ENCODE data around the gene DLG5.

DLG5 gene

GRCh38 chr10:77793831-77794230, 132.7 kb downstream of the DLG5 start:
- H3K4me2 ChIP-seq (ENCODE audit: low read length, poor library complexity, severe bottlenecking) = no peak overlapping the region
- no peak overlapping the region for H3K9ac ChIP-seq (ENCODE audit: low read length)
- no peaks in the 10 kb centered on the region for H3K9me3 ChIP-seq (ENCODE audit: control insufficient read depth, low read length)
- H2AFZ ChIP-seq (ENCODE audit: low read depth, low read length) = no peak overlapping the region
- no peak overlapping the region for H2BK15ac ChIP-seq (ENCODE audit: low read depth, poor library complexity, severe bottlenecking)
- WGBS = over 99% methylated on average over 7 of the region's 7 CpGs
- DNase-seq = no peak
- no peak overlapping the region for H2BK5ac ChIP-seq (ENCODE audit: low read depth, low read length, poor library complexity, severe bottlenecking)
- H3K18ac ChIP-seq (ENCODE audit: low read depth in 1 of 2, low read length in 2 of 2) = no peak overlapping the region
- no peak overlapping the region for H4K8ac ChIP-seq (ENCODE audit: low read length)
- no peak overlapping the region for H4K91ac ChIP-seq (ENCODE audit: low read length)
- no peaks in the 10 kb centered on the region for H3K27me3 ChIP-seq (ENCODE audit: control insufficient read depth in 1 of 2, insufficient read depth in 1 of 2, low read length in 2 of 2)
- no peak overlapping the region for H2BK120ac ChIP-seq (ENCODE audit: low read depth, low read length)
- no peak overlapping the region for H2BK12ac ChIP-seq (ENCODE audit: low read length in 2 of 2)
- H3K79me1 ChIP-seq (replicated peaks; ENCODE audit: low read length, poor library complexity, severe bottlenecking) = peaks cover 22% of the 10 kb centered on the region
- H3K4ac ChIP-seq (ENCODE audit: low read depth in 1 of 2, low read length in 2 of 2) = no peak overlapping the region
- H3K27ac ChIP-seq (ENCODE audit: low read length, poor library complexity, severe bottlenecking) = no peak overlapping the region
- H3K14ac ChIP-seq (ENCODE audit: low read length in 2 of 2) = no peak overlapping the region
- peaks cover 79 to 95% of the 10 kb centered on the region in 2 experiments for H3K36me3 ChIP-seq (ENCODE audit: control insufficient read depth in 1 of 2, insufficient read depth in 2 of 2, low read depth in 1 of 2, low read length in 2 of 2)
- no peak overlapping the region for H3K4me3 ChIP-seq (ENCODE audit: insufficient read depth in 1 of 2, low read depth in 1 of 2, low read length in 2 of 2)
- no peak overlapping the region for H2AK5ac ChIP-seq (ENCODE audit: low read length, severe bottlenecking)
- H3K4me1 ChIP-seq (ENCODE audit: control insufficient read depth, insufficient read depth, low read depth, low read length) = peaks cover 5% of the 10 kb centered on the region
- no peak overlapping the region for H3K23ac ChIP-seq (ENCODE audit: low read length in 2 of 2)

- H3K18ac ChIP-seq (ENCODE audit: low read depth in 1 of 2, low read length in 2 of 2) = no peak overlapping the region
- no peak overlapping the region for H2BK15ac ChIP-seq (ENCODE audit: low read depth, poor library complexity, severe bottlenecking)
- no peak overlapping the region for H2BK120ac ChIP-seq (ENCODE audit: low read depth, low read length)
- H3K36me3 ChIP-seq (ENCODE audit: control insufficient read depth in 1 of 2, insufficient read depth in 2 of 2, low read depth in 1 of 2, low read length in 2 of 2) = peaks cover 82 to 94% of the 10 kb centered on the region in 2 experiments
- H3K9ac ChIP-seq (ENCODE audit: low read length) = no peak overlapping the region
- WGBS = 93% methylated on average over 12 of the region's 12 CpGs
- peaks cover 22% of the 10 kb centered on the region for H3K79me1 ChIP-seq (replicated peaks; ENCODE audit: low read length, poor library complexity, severe bottlenecking)
- H3K9me3 ChIP-seq (ENCODE audit: control insufficient read depth, low read length) = no peaks in the 10 kb centered on the region
- no peak overlapping the region for H4K91ac ChIP-seq (ENCODE audit: low read length)
- H3K27ac ChIP-seq (ENCODE audit: low read length, poor library complexity, severe bottlenecking) = no peak overlapping the region
- H3K4me1 ChIP-seq (ENCODE audit: control insufficient read depth, insufficient read depth, low read depth, low read length) = peaks cover 4% of the 10 kb centered on the region
- no peak overlapping the region for H2BK12ac ChIP-seq (ENCODE audit: low read length in 2 of 2)
- H2BK5ac ChIP-seq (ENCODE audit: low read depth, low read length, poor library complexity, severe bottlenecking) = no peak overlapping the region
- H2AFZ ChIP-seq (ENCODE audit: low read depth, low read length) = no peak overlapping the region
- no peak overlapping the region for H3K14ac ChIP-seq (ENCODE audit: low read length in 2 of 2)
- no peak overlapping the region for H3K23ac ChIP-seq (ENCODE audit: low read length in 2 of 2)
- no peak for DNase-seq
- H3K27me3 ChIP-seq (ENCODE audit: control insufficient read depth in 1 of 2, insufficient read depth in 1 of 2, low read length in 2 of 2) = no peaks in the 10 kb centered on the region
- H3K4me2 ChIP-seq (ENCODE audit: low read length, poor library complexity, severe bottlenecking) = no peak overlapping the region
- H4K8ac ChIP-seq (ENCODE audit: low read length) = no peak overlapping the region
- H2AK5ac ChIP-seq (ENCODE audit: low read length, severe bottlenecking) = no peak overlapping the region
- no peak overlapping the region for H3K4me3 ChIP-seq (ENCODE audit: insufficient read depth in 1 of 2, low read depth in 1 of 2, low read length in 2 of 2)
- no peak overlapping the region for H3K4ac ChIP-seq (ENCODE audit: low read depth in 1 of 2, low read length in 2 of 2)
Measured at GRCh38 chr10:77792155-77792554, 134.4 kb downstream of the DLG5 start.

GRCh38 chr10:77791506-77791905, 135.0 kb downstream of the DLG5 start:
- no peak overlapping the region for H4K91ac ChIP-seq (ENCODE audit: low read length)
- no peak overlapping the region for H3K18ac ChIP-seq (ENCODE audit: low read depth in 1 of 2, low read length in 2 of 2)

GRCh38 chr10:77789861-77790260, 136.7 kb downstream of the DLG5 start:
- Histone ChIP-seq H3K79me1 (replicated peaks; ENCODE audit: low read length, poor library complexity, severe bottlenecking) (peaks cover 14% of the 10 kb centered on the region), H3K4me2 (ENCODE audit: low read length, poor library complexity, severe bottlenecking) (no peak overlapping the region), H3K36me3 (ENCODE audit: control insufficient read depth in 1 of 2, insufficient read depth in 2 of 2, low read depth in 1 of 2, low read length in 2 of 2) (peaks cover 69 to 82% of the 10 kb centered on the region in 2 experiments), H3K14ac (ENCODE audit: low read length in 2 of 2) (no peak overlapping the region), H2AK5ac (ENCODE audit: low read length, severe bottlenecking) (no peak overlapping the region), H2BK5ac (ENCODE audit: low read depth, low read length, poor library complexity, severe bottlenecking) (no peak overlapping the region), H3K18ac (ENCODE audit: low read depth in 1 of 2, low read length in 2 of 2) (no peak overlapping the region), H3K4me1 (ENCODE audit: control insufficient read depth, insufficient read depth, low read depth, low read length) (peaks cover 7% of the 10 kb centered on the region), H3K9ac (ENCODE audit: low read length) (no peak overlapping the region), H2BK120ac (ENCODE audit: low read depth, low read length) (no peak overlapping the region), H2AFZ (ENCODE audit: low read depth, low read length) (no peak overlapping the region), H4K8ac (ENCODE audit: low read length) (no peak overlapping the region), H4K91ac (ENCODE audit: low read length) (no peak overlapping the region), H3K27ac (ENCODE audit: low read length, poor library complexity, severe bottlenecking) (no peak overlapping the region), H2BK12ac (ENCODE audit: low read length in 2 of 2) (no peak overlapping the region), H3K9me3 (ENCODE audit: control insufficient read depth, low read length) (no peaks in the 10 kb centered on the region), H3K23ac (ENCODE audit: low read length in 2 of 2) (no peak overlapping the region), H3K4ac (ENCODE audit: low read depth in 1 of 2, low read length in 2 of 2) (no peak overlapping the region), H3K27me3 (ENCODE audit: control insufficient read depth in 1 of 2, insufficient read depth in 1 of 2, low read length in 2 of 2) (no peaks in the 10 kb centered on the region), H3K4me3 (ENCODE audit: insufficient read depth in 1 of 2, low read depth in 1 of 2, low read length in 2 of 2) (no peak overlapping the region), H2BK15ac (ENCODE audit: low read depth, poor library complexity, severe bottlenecking) (no peak overlapping the region)
- 92% methylated on average over 7 of the region's 7 CpGs for WGBS
- no peak for DNase-seq

More at GRCh38 chr10:77791506-77791905, 135.0 kb downstream of the DLG5 start:
- Histone ChIP-seq H2BK120ac (ENCODE audit: low read depth, low read length) (no peak overlapping the region), H3K27me3 (ENCODE audit: control insufficient read depth in 1 of 2, insufficient read depth in 1 of 2, low read length in 2 of 2) (no peaks in the 10 kb centered on the region), H3K4me2 (ENCODE audit: low read length, poor library complexity, severe bottlenecking) (no peak overlapping the region), H3K23ac (ENCODE audit: low read length in 2 of 2) (no peak overlapping the region), H3K4me1 (ENCODE audit: control insufficient read depth, insufficient read depth, low read depth, low read length) (peaks cover 4% of the 10 kb centered on the region), H3K4me3 (ENCODE audit: insufficient read depth in 1 of 2, low read depth in 1 of 2, low read length in 2 of 2) (no peak overlapping the region), H3K14ac (ENCODE audit: low read length in 2 of 2) (no peak overlapping the region), H2BK15ac (ENCODE audit: low read depth, poor library complexity, severe bottlenecking) (no peak overlapping the region), H3K4ac (ENCODE audit: low read depth in 1 of 2, low read length in 2 of 2) (no peak overlapping the region), H4K8ac (ENCODE audit: low read length) (no peak overlapping the region), H3K36me3 (ENCODE audit: control insufficient read depth in 1 of 2, insufficient read depth in 2 of 2, low read depth in 1 of 2, low read length in 2 of 2) (peaks cover 83 to 89% of the 10 kb centered on the region in 2 experiments), H2BK5ac (ENCODE audit: low read depth, low read length, poor library complexity, severe bottlenecking) (no peak overlapping the region), H2AFZ (ENCODE audit: low read depth, low read length) (no peak overlapping the region), H3K27ac (ENCODE audit: low read length, poor library complexity, severe bottlenecking) (no peak overlapping the region), H2AK5ac (ENCODE audit: low read length, severe bottlenecking) (no peak overlapping the region), H3K79me1 (replicated peaks; ENCODE audit: low read length, poor library complexity, severe bottlenecking) (peaks cover 21% of the 10 kb centered on the region), H3K9me3 (ENCODE audit: control insufficient read depth, low read length) (no peaks in the 10 kb centered on the region), H3K9ac (ENCODE audit: low read length) (no peak overlapping the region), H2BK12ac (ENCODE audit: low read length in 2 of 2) (no peak overlapping the region)
- DNase-seq = no peak
- 94% methylated on average over 7 of the region's 7 CpGs for WGBS
